ENCODE measurements around the gene CORO2A. TPM values are rescaled to one million over a fixed set of nuclear protein-coding genes. Genes with fewer than 3 reads are reported as not detected.

Gene CORO2A
- total RNA-seq, 1 experiment from 2014 or later = 15.8 TPM

DNA sequence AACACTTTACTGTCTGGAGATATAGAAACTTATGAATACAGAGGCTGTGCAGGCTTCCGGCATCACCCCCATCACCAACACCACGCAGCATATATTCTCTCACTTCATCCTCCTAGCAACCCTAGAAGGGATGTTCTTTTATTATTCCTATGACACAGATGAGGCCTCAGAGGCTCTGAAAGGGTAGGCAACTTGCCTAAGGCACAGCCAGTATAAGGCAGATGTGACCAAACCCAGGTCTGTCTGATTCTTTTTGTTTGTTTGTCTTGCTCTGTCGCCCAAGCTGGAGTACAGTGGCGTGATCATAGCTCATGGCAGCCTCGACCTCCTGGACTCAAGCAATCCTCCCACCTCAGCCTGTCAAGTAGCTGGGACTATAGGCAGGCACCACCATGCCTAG is 22.8 kb upstream of the CORO2A start:
- H3K4me1 Mint-ChIP-seq = peaks cover 34 to 37% of the 10 kb centered on the region in 2 experiments
- no peak overlapping the region for H3K27ac ChIP-seq (ENCODE audit: insufficient read length, low read depth, low read length)
- H3K23ac ChIP-seq (ENCODE audit: insufficient read length, low read depth, low read length) = no peak overlapping the region
- H2AK5ac ChIP-seq (ENCODE audit: insufficient read length, low read length) = no peak overlapping the region
- H3K18ac ChIP-seq (ENCODE audit: insufficient read length, low read depth, low read length) = no peak overlapping the region
- no peak overlapping the region for H2BK20ac ChIP-seq (ENCODE audit: low read depth, low read length, poor library complexity, severe bottlenecking)
- H3K79me2 ChIP-seq (ENCODE audit: insufficient read depth, low read length) = no peaks in the 10 kb centered on the region
- TF ChIP-seq, protein P1, sequence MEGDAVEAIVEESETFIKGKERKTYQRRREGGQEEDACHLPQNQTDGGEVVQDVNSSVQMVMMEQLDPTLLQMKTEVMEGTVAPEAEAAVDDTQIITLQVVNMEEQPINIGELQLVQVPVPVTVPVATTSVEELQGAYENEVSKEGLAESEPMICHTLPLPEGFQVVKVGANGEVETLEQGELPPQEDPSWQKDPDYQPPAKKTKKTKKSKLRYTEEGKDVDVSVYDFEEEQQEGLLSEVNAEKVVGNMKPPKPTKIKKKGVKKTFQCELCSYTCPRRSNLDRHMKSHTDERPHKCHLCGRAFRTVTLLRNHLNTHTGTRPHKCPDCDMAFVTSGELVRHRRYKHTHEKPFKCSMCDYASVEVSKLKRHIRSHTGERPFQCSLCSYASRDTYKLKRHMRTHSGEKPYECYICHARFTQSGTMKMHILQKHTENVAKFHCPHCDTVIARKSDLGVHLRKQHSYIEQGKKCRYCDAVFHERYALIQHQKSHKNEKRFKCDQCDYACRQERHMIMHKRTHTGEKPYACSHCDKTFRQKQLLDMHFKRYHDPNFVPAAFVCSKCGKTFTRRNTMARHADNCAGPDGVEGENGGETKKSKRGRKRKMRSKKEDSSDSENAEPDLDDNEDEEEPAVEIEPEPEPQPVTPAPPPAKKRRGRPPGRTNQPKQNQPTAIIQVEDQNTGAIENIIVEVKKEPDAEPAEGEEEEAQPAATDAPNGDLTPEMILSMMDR (conservative IDR thresholded peaks at IDR 0.05) = no peak
- no peaks in the 10 kb centered on the region for H3K9me3 Mint-ChIP-seq
- no peaks in the 10 kb centered on the region for H3K27me3 Mint-ChIP-seq (ENCODE audit: low read depth)
- no peak overlapping the region for H3K9ac ChIP-seq (ENCODE audit: extremely low read depth, insufficient read length, low read length)
- H3K4me3 Mint-ChIP-seq = no peak overlapping the region; a peak in 1 of 5 replicates
- H3K4me2 ChIP-seq (ENCODE audit: insufficient read depth, insufficient read length, low read length) = no peak overlapping the region
- H4K91ac ChIP-seq (ENCODE audit: insufficient read length, low read depth, low read length) = no peak overlapping the region
- whole genome bisulfite sequencing (ENCODE audit: extremely low coverage, insufficient read length, low lambda C conversion rate) = no CpG with 5 or more reads among the region's 5 CpGs
- no peaks in the 10 kb centered on the region for H3K27me3 ChIP-seq (ENCODE audit: insufficient read depth, low read length)
- H2BK120ac ChIP-seq (ENCODE audit: low read depth, low read length, poor library complexity, severe bottlenecking) = no peak overlapping the region
- DNase-seq = no peak
- H3K9me3 ChIP-seq (ENCODE audit: control insufficient read depth, low read depth, low read length) = no peaks in the 10 kb centered on the region
- peak overlapping the region in 1 of 3 experiments; percentile 13; a peak in 1 of 7 replicates for H3K27ac Mint-ChIP-seq
- H3K36me3 Mint-ChIP-seq (ENCODE audit: insufficient read depth in 1 of 3, low read depth in 3 of 3) = peaks cover 3 to 19% (median 4%) of the 10 kb centered on the region in 3 experiments; a peak in 4 of 7 replicates
- H3T11ph ChIP-seq (ENCODE audit: low read length) = no peak overlapping the region
- H2BK15ac ChIP-seq (ENCODE audit: low read depth, low read length) = no peak overlapping the region
- H3K79me1 ChIP-seq (ENCODE audit: insufficient read depth, low read depth, low read length, poor library complexity, severe bottlenecking) = no peaks in the 10 kb centered on the region
- no peak overlapping the region for H2BK12ac ChIP-seq (ENCODE audit: insufficient read length, low read depth, low read length)
- no peak overlapping the region for H3K56ac ChIP-seq (ENCODE audit: insufficient read length, low read depth, low read length)
- no peak overlapping the region for H4K5ac ChIP-seq (ENCODE audit: insufficient read length, low read depth, low read length)
- no peaks in the 10 kb centered on the region for H3K23me2 ChIP-seq (ENCODE audit: insufficient read length, low read depth, low read length, poor library complexity, severe bottlenecking)
- no peak overlapping the region for H3K14ac ChIP-seq (ENCODE audit: insufficient read depth, low read length)
- H2BK5ac ChIP-seq (ENCODE audit: insufficient read length, low read length) = no peak overlapping the region
- H3K4ac ChIP-seq (ENCODE audit: low read depth, low read length) = no peak overlapping the region
- H2AFZ ChIP-seq (ENCODE audit: low read length) = no peak overlapping the region
- H3K4me1 ChIP-seq (ENCODE audit: insufficient read depth, low read length) = peaks cover 12% of the 10 kb centered on the region
- no peak overlapping the region for H4K8ac ChIP-seq (replicated peaks; ENCODE audit: insufficient read length, low read depth, low read length)
- H4K20me1 ChIP-seq (ENCODE audit: control insufficient read depth, insufficient read depth, insufficient read length) = no peaks in the 10 kb centered on the region
